H9 (cell line): ENCODE measurements around the gene STK11. TPM values are rescaled to one million over a fixed set of nuclear protein-coding genes. Genes with fewer than 3 reads are reported as not detected.
A peak's percentile ranks its signal among the peaks of the same experiment; 100 is the strongest.

ENCODE experiments used
- DNase-seq: peaks from one replicate; pipeline ENCODE4 v3.0.0-alpha.2; 2017
- H2AFZ ChIP-seq: one replicate; pipeline ENCODE4 v1.6.1; 2013; ENCODE audit warnings: mild to moderate bottlenecking, low read length, control low read depth, moderate library complexity
- H2AK5ac ChIP-seq: 2 replicates; pipeline ENCODE4 v1.6.1; 2013; ENCODE audit warnings: low read length, control low read depth, mixed read lengths; ENCODE audit not compliant: insufficient read length
- H2BK120ac ChIP-seq: one replicate; pipeline ENCODE4 v1.6.1; 2013; ENCODE audit warnings: low read depth, mild to moderate bottlenecking, low read length, control low read depth, inconsistent platforms; ENCODE audit not compliant: poor library complexity, severe bottlenecking
- H2BK12ac ChIP-seq: 2 replicates; pipeline ENCODE4 v1.6.1; 2013; ENCODE audit warnings: low read length, control low read depth, mixed read lengths, low read depth; ENCODE audit not compliant: insufficient read length
- H2BK15ac ChIP-seq: 2 replicates; pipeline ENCODE4 v1.6.1; 2013; ENCODE audit warnings: low read depth, low read length, control low read depth
- H2BK20ac ChIP-seq: one replicate; pipeline ENCODE4 v1.6.1; 2013; ENCODE audit warnings: low read depth, mild to moderate bottlenecking, low read length, control low read depth, inconsistent platforms; ENCODE audit not compliant: poor library complexity, severe bottlenecking
- H2BK5ac ChIP-seq: 2 replicates; pipeline ENCODE4 v1.6.1; 2013; ENCODE audit warnings: low read length, control low read depth, mixed read lengths; ENCODE audit not compliant: insufficient read length
- H3K14ac ChIP-seq: 2 replicates; pipeline ENCODE4 v1.6.1; 2013; ENCODE audit warnings: low read length, control low read depth; ENCODE audit not compliant: insufficient read depth
- H3K18ac ChIP-seq: 2 replicates; pipeline ENCODE4 v1.6.1; 2013; ENCODE audit warnings: low read depth, mild to moderate bottlenecking, mixed read lengths, low read length, control low read depth; ENCODE audit not compliant: insufficient read length
- H3K23ac ChIP-seq: 2 replicates; pipeline ENCODE4 v1.6.1; 2013; ENCODE audit warnings: low read length, control low read depth, mixed read lengths, low read depth; ENCODE audit not compliant: insufficient read length
- H3K23me2 ChIP-seq: 2 replicates; pipeline ENCODE4 v1.6.1; 2013; ENCODE audit warnings: low read depth, mild to moderate bottlenecking, mixed read lengths, low read length, control low read depth; ENCODE audit not compliant: insufficient read length, poor library complexity, severe bottlenecking
- H3K27ac ChIP-seq: 2 replicates; pipeline ENCODE4 v1.5.1; 2013; ENCODE audit warnings: low read length, control low read depth, mixed read lengths, low read depth; ENCODE audit not compliant: insufficient read length
- H3K27me3 ChIP-seq: 2 replicates; pipeline ENCODE4 v1.6.1; 2013; ENCODE audit warnings: low read length, control low read depth, inconsistent platforms; ENCODE audit not compliant: insufficient read depth
- H3K4ac ChIP-seq: 2 replicates; pipeline ENCODE4 v1.6.1; 2013; ENCODE audit warnings: low read depth, mild to moderate bottlenecking, control low read depth, inconsistent platforms, low read length, moderate library complexity
- H3K4me1 ChIP-seq: 2 replicates; pipeline ENCODE4 v1.6.1; 2013; ENCODE audit warnings: low read length, control low read depth, inconsistent platforms; ENCODE audit not compliant: insufficient read depth
- H3K4me2 ChIP-seq: 2 replicates; pipeline ENCODE4 v1.6.1; 2013; ENCODE audit warnings: low read length, control low read depth, mixed read lengths; ENCODE audit not compliant: insufficient read length, insufficient read depth
- H3K56ac ChIP-seq: 2 replicates; pipeline ENCODE4 v1.6.1; 2013; ENCODE audit warnings: low read depth, mild to moderate bottlenecking, mixed read lengths, low read length, control low read depth; ENCODE audit not compliant: insufficient read length
- H3K79me1 ChIP-seq: 2 replicates; pipeline ENCODE4 v1.6.1; 2013; ENCODE audit warnings: low read depth, mild to moderate bottlenecking, moderate library complexity, low read length, control low read depth, inconsistent platforms; ENCODE audit not compliant: insufficient read depth, poor library complexity, severe bottlenecking
- H3K79me2 ChIP-seq: 2 replicates; pipeline ENCODE4 v1.6.1; 2013; ENCODE audit warnings: low read length, control low read depth, inconsistent platforms; ENCODE audit not compliant: insufficient read depth
- H3K9ac ChIP-seq: 2 replicates; pipeline ENCODE4 v1.6.1; 2013; ENCODE audit warnings: low read length, control low read depth, mixed read lengths; ENCODE audit not compliant: insufficient read length; ENCODE audit errors: extremely low read depth
- H3K9me3 ChIP-seq: one replicate; pipeline ENCODE4 v1.6.1; 2013; ENCODE audit warnings: low read depth, low read length, inconsistent platforms; ENCODE audit not compliant: control insufficient read depth
- H3T11ph ChIP-seq: one replicate; pipeline ENCODE4 v1.6.1; 2013; ENCODE audit warnings: mild to moderate bottlenecking, low read length, control low read depth, inconsistent platforms
- H4K20me1 ChIP-seq: one replicate; pipeline ENCODE4 v1.6.1; 2013; ENCODE audit not compliant: control insufficient read depth, insufficient read length, insufficient read depth
- H4K5ac ChIP-seq: 2 replicates; pipeline ENCODE4 v1.6.1; 2013; ENCODE audit warnings: low read depth, mild to moderate bottlenecking, mixed read lengths, low read length, control low read depth; ENCODE audit not compliant: insufficient read length
- H4K8ac ChIP-seq: replicated peaks from 2 replicates; pipeline ENCODE4 v1.6.1; 2013; ENCODE audit warnings: low read length, control low read depth, mixed read lengths, low read depth; ENCODE audit not compliant: insufficient read length
- H4K91ac ChIP-seq: 2 replicates; pipeline ENCODE4 v1.6.1; 2013; ENCODE audit warnings: low read depth, mild to moderate bottlenecking, moderate library complexity, mixed read lengths, low read length, control low read depth; ENCODE audit not compliant: insufficient read length
- H3K27ac Mint-ChIP-seq, 3 experiments: 2 replicates in 2 of 3; 3 replicates in 1 of 3; pipeline ENCODE4 v1.8.0; 2020 to 2021; ENCODE audit warnings: mixed read lengths in 3 of 3, mild to moderate bottlenecking in 1 of 3, moderate library complexity in 1 of 3
- H3K27me3 Mint-ChIP-seq: 2 replicates; pipeline ENCODE4 v1.8.0; 2021; ENCODE audit warnings: low read depth, mild to moderate bottlenecking, moderate library complexity, mixed read lengths
- H3K36me3 Mint-ChIP-seq, 3 experiments: 2 replicates in 2 of 3; 3 replicates in 1 of 3; pipeline ENCODE4 v1.8.0; 2020 to 2021; ENCODE audit warnings: low read depth in 3 of 3, mixed read lengths in 3 of 3; ENCODE audit not compliant: insufficient read depth in 1 of 3
- H3K4me1 Mint-ChIP-seq, 2 experiments: 2 replicates each; pipeline ENCODE4 v1.8.0; 2020; ENCODE audit warnings: mixed read lengths in 2 of 2
- H3K4me3 Mint-ChIP-seq, 2 experiments: 2 replicates in 1 of 2; 3 replicates in 1 of 2; pipeline ENCODE4 v1.8.0; 2020 to 2021; ENCODE audit warnings: mild to moderate bottlenecking in 2 of 2, mixed read lengths in 2 of 2, moderate library complexity in 1 of 2
- H3K9me3 Mint-ChIP-seq, 2 experiments: 2 replicates in 1 of 2; 3 replicates in 1 of 2; pipeline ENCODE4 v1.8.0; 2020; ENCODE audit warnings: mild to moderate bottlenecking in 2 of 2, mixed read lengths in 2 of 2, moderate library complexity in 1 of 2
- WGBS: extraction: QIAGEN DNeasy Blood & Tissue Kit; methylation state at CpG from one replicate; pipeline ENCODE4 v1.1.7; 2013; ENCODE audit warnings: missing lambda C conversion rate, low lambda C conversion rate, mixed read lengths; ENCODE audit not compliant: insufficient read length; ENCODE audit errors: extremely low coverage; 5-methylcytosine and 5-hydroxymethylcytosine counted together
- total RNA-seq: library from RNA; stranded (reverse); gene quantifications from 2 replicates; pipeline ENCODE4 v1.2.1, GENCODE V29; 2021
- TF ChIP-seq, protein P1 (sequence below): fragments of 200-600 bp; sonication (generic); conservative IDR thresholded peaks from 3 replicates; pipeline ENCODE4 v1.8.0; 2021; ENCODE audit warnings: antibody characterized with exemption, mild to moderate bottlenecking

The STK11 gene
- total RNA-seq, 1 experiment from 2014 or later, result 74.3 TPM

DNA sequence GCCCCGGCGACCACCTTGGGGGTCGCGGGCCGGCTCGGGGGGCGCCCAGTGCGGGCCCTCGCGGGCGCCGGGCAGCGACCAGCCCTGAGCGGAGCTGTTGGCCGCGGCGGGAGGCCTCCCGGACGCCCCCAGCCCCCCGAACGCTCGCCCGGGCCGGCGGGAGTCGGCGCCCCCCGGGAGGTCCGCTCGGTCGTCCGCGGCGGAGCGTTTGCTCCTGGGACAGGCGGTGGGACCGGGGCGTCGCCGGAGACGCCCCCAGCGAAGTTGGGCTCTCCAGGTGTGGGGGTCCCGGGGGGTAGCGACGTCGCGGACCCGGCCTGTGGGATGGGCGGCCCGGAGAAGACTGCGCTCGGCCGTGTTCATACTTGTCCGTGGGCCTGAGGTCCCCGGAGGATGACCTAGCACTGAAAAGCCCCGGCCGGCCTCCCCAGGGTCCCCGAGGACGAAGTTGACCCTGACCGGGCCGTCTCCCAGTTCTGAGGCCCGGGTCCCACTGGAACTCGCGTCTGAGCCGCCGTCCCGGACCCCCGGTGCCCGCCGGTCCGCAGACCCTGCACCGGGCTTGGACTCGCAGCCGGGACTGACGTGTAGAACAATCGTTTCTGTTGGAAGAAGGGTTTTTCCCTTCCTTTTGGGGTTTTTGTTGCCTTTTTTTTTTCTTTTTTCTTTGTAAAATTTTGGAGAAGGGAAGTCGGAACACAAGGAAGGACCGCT, 729 bp downstream of the STK11 start:
- peak overlapping the region; percentile 87 to 88 for H3K4me3 Mint-ChIP-seq
- H3K4me1 ChIP-seq, result no peaks in the 10 kb centered on the region
- H2BK120ac ChIP-seq, result no peak overlapping the region
- no peaks in the 10 kb centered on the region for H3K9me3 Mint-ChIP-seq
- H3K27me3 ChIP-seq, result no peaks in the 10 kb centered on the region
- no peaks in the 10 kb centered on the region for H3K27me3 Mint-ChIP-seq
- H4K5ac ChIP-seq, result no peak overlapping the region
- no CpG with 5 or more reads among the region's 78 CpGs for WGBS
- H4K20me1 ChIP-seq, result peaks cover 4% of the 10 kb centered on the region
- H3K79me2 ChIP-seq, result peaks cover 27% of the 10 kb centered on the region; the same call in 1 of the 2 replicates
- H3K14ac ChIP-seq, result no peak overlapping the region
- peak overlapping the region in 2 of 3 experiments; percentile 6 to 73; a peak in 2 of 7 replicates for H3K27ac Mint-ChIP-seq
- H4K8ac ChIP-seq, result no peak overlapping the region
- no peak overlapping the region for H3K27ac ChIP-seq
- no peak overlapping the region for H3K18ac ChIP-seq
- H3K36me3 Mint-ChIP-seq, result peaks cover 7 to 21% (median 17%) of the 10 kb centered on the region in 3 experiments
- H2BK12ac ChIP-seq, result no peak overlapping the region
- DNase-seq, result no peak
- peaks cover 9% of the 10 kb centered on the region for H3K79me1 ChIP-seq
- H3T11ph ChIP-seq, result no peak overlapping the region
- H2AFZ ChIP-seq, result no peak overlapping the region
- peaks cover 15 to 22% of the 10 kb centered on the region in 2 experiments for H3K4me1 Mint-ChIP-seq
- H3K23ac ChIP-seq, result no peak overlapping the region
- peak overlapping the region; percentile 99 for H3K4me2 ChIP-seq
- no peak overlapping the region for H2BK15ac ChIP-seq
- H2BK20ac ChIP-seq, result no peak overlapping the region
- H4K91ac ChIP-seq, result no peak overlapping the region
- TF ChIP-seq, protein P1, sequence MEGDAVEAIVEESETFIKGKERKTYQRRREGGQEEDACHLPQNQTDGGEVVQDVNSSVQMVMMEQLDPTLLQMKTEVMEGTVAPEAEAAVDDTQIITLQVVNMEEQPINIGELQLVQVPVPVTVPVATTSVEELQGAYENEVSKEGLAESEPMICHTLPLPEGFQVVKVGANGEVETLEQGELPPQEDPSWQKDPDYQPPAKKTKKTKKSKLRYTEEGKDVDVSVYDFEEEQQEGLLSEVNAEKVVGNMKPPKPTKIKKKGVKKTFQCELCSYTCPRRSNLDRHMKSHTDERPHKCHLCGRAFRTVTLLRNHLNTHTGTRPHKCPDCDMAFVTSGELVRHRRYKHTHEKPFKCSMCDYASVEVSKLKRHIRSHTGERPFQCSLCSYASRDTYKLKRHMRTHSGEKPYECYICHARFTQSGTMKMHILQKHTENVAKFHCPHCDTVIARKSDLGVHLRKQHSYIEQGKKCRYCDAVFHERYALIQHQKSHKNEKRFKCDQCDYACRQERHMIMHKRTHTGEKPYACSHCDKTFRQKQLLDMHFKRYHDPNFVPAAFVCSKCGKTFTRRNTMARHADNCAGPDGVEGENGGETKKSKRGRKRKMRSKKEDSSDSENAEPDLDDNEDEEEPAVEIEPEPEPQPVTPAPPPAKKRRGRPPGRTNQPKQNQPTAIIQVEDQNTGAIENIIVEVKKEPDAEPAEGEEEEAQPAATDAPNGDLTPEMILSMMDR, result no peak
- no peak overlapping the region for H2BK5ac ChIP-seq
- H3K4ac ChIP-seq, result no peak overlapping the region
- no peaks in the 10 kb centered on the region for H3K9me3 ChIP-seq
- H3K23me2 ChIP-seq, result peaks cover 14% of the 10 kb centered on the region
- no peak overlapping the region for H2AK5ac ChIP-seq
- H3K9ac ChIP-seq, result peak overlapping the region; percentile 76
- no peak overlapping the region for H3K56ac ChIP-seq
